ENCODE data around the gene NPAS3. TPM values are rescaled to one million over a fixed set of nuclear protein-coding genes. Genes with fewer than 3 reads are reported as not detected.

The NPAS3 gene
- polyA plus RNA-seq, 2 of the 4 experiments (the other 2 are of a cell fraction) = not detected

GRCh38 chr14:33315721-33316120 is 377.0 kb downstream of the NPAS3 start:
- CTCF ChIA-PET = no interaction called here

GRCh38 chr14:33317675-33318074 is 379.0 kb downstream of the NPAS3 start:
- TF ChIP-seq ZC3H11A (IDR thresholded peaks at IDR 0.05) (no peak), JUN (IDR thresholded peaks at IDR 0.05) (no peak), ZSCAN20 (CRISPR knock-in tag; IDR thresholded peaks at IDR 0.05) (no peak), RARB (CRISPR knock-in tag; IDR thresholded peaks at IDR 0.05) (no peak), FOXS1 (CRISPR knock-in tag; IDR thresholded peaks at IDR 0.05) (no peak), FOSB (CRISPR knock-in tag; IDR thresholded peaks at IDR 0.05) (no peak), SMC3 (IDR thresholded peaks at IDR 0.05) (no peak), HOXB13 (CRISPR knock-in tag; IDR thresholded peaks at IDR 0.05; ENCODE audit: low read depth) (no peak), FOSL2 (IDR thresholded peaks at IDR 0.05) (no peak), FOSL2 (CRISPR knock-in tag; IDR thresholded peaks at IDR 0.05) (no peak), KDM1A (IDR thresholded peaks at IDR 0.05; ENCODE audit: low read depth) (no peak)
- TF ChIP-seq, protein P1, sequence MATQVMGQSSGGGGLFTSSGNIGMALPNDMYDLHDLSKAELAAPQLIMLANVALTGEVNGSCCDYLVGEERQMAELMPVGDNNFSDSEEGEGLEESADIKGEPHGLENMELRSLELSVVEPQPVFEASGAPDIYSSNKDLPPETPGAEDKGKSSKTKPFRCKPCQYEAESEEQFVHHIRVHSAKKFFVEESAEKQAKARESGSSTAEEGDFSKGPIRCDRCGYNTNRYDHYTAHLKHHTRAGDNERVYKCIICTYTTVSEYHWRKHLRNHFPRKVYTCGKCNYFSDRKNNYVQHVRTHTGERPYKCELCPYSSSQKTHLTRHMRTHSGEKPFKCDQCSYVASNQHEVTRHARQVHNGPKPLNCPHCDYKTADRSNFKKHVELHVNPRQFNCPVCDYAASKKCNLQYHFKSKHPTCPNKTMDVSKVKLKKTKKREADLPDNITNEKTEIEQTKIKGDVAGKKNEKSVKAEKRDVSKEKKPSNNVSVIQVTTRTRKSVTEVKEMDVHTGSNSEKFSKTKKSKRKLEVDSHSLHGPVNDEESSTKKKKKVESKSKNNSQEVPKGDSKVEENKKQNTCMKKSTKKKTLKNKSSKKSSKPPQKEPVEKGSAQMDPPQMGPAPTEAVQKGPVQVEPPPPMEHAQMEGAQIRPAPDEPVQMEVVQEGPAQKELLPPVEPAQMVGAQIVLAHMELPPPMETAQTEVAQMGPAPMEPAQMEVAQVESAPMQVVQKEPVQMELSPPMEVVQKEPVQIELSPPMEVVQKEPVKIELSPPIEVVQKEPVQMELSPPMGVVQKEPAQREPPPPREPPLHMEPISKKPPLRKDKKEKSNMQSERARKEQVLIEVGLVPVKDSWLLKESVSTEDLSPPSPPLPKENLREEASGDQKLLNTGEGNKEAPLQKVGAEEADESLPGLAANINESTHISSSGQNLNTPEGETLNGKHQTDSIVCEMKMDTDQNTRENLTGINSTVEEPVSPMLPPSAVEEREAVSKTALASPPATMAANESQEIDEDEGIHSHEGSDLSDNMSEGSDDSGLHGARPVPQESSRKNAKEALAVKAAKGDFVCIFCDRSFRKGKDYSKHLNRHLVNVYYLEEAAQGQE (IDR thresholded peaks at IDR 0.05) = no peak
- Histone ChIP-seq H3K27ac (no peak overlapping the region), H3K4me1 (no peaks in the 10 kb centered on the region), H3K4me3 (no peak overlapping the region), H3K4me2 (no peak overlapping the region), H3K9me3 (no peaks in the 10 kb centered on the region)
- ChIA-PET CTCF (no interaction called here), POLR2A (no interaction called here)
- ATAC-seq (no peak), FAIRE-seq (no peak), DNase-seq (ENCODE audit: low read depth in 1 of 2, low spot score in 1 of 2) (no peak)
- WGBS (ENCODE audit: missing lambda C conversion rate) = 11% methylated on average over 5 of the region's 5 CpGs

More at GRCh38 chr14:33315721-33316120, 377.0 kb downstream of the NPAS3 start:
- Histone ChIP-seq H3K4me3 (no peak overlapping the region), H3K9me3 (no peaks in the 10 kb centered on the region), H3K4me2 (no peak overlapping the region), H3K27ac (no peak overlapping the region), H3K4me1 (no peaks in the 10 kb centered on the region)
- ATAC-seq (no peak), DNase-seq (ENCODE audit: low read depth in 1 of 2, low spot score in 1 of 2) (no peak), FAIRE-seq (no peak)
- POLR2A ChIA-PET = no interaction called here
- TF ChIP-seq MYC (IDR thresholded peaks at IDR 0.05; ENCODE audit: borderline replicate concordance, low read length) (no peak), NR3C1 (IDR thresholded peaks at IDR 0.05) (no peak), ESRRA (IDR thresholded peaks at IDR 0.05; ENCODE audit: borderline replicate concordance, low read length) (no peak), TFCP2L1 (CRISPR knock-in tag; IDR thresholded peaks at IDR 0.05) (no peak), SREBF2 (IDR thresholded peaks at IDR 0.05) (no peak), ZSCAN20 (CRISPR knock-in tag; IDR thresholded peaks at IDR 0.05) (no peak), HDAC2 (IDR thresholded peaks at IDR 0.05) (no peak), CEBPB (IDR thresholded peaks at IDR 0.05) (no peak), CBX2 (IDR thresholded peaks at IDR 0.05; ENCODE audit: borderline replicate concordance, low read depth) (no peak), EP300 (IDR thresholded peaks at IDR 0.05) (no peak), ZNF302 (CRISPR knock-in tag; IDR thresholded peaks at IDR 0.05) (no peak)
- 6% methylated on average over 2 of the region's 2 CpGs for WGBS (ENCODE audit: missing lambda C conversion rate)

GRCh38 chr14:33323979-33324378 is 385.3 kb downstream of the NPAS3 start:
- Histone ChIP-seq H3K4me2 (no peak overlapping the region), H3K9me3 (no peaks in the 10 kb centered on the region), H3K27ac (no peak overlapping the region), H3K4me3 (no peak overlapping the region), H3K4me1 (no peaks in the 10 kb centered on the region)
- 32% methylated on average over 7 of the region's 7 CpGs for WGBS (ENCODE audit: missing lambda C conversion rate)
- TF ChIP-seq MAFK (IDR thresholded peaks at IDR 0.05; ENCODE audit: partially characterized antibody) (no peak), EP300 (IDR thresholded peaks at IDR 0.05) (no peak), FOSL2 (IDR thresholded peaks at IDR 0.05) (no peak), FOSL2 (CRISPR knock-in tag; IDR thresholded peaks at IDR 0.05) (no peak), CEBPB (IDR thresholded peaks at IDR 0.05) (no peak), CHD2 (IDR thresholded peaks at IDR 0.05; ENCODE audit: low read length, partially characterized antibody) (no peak), MAX (IDR thresholded peaks at IDR 0.05) (no peak), SREBF2 (IDR thresholded peaks at IDR 0.05) (no peak), NR3C1 (IDR thresholded peaks at IDR 0.05) (no peak), CBX8 (IDR thresholded peaks at IDR 0.05) (no peak), NPAS2 (CRISPR knock-in tag; IDR thresholded peaks at IDR 0.05; ENCODE audit: borderline replicate concordance) (no peak), HOXB5 (CRISPR knock-in tag; IDR thresholded peaks at IDR 0.05) (no peak), FOXS1 (CRISPR knock-in tag; IDR thresholded peaks at IDR 0.05) (no peak), BCL3 (IDR thresholded peaks at IDR 0.05) (no peak)
- TF ChIP-seq, protein P2, sequence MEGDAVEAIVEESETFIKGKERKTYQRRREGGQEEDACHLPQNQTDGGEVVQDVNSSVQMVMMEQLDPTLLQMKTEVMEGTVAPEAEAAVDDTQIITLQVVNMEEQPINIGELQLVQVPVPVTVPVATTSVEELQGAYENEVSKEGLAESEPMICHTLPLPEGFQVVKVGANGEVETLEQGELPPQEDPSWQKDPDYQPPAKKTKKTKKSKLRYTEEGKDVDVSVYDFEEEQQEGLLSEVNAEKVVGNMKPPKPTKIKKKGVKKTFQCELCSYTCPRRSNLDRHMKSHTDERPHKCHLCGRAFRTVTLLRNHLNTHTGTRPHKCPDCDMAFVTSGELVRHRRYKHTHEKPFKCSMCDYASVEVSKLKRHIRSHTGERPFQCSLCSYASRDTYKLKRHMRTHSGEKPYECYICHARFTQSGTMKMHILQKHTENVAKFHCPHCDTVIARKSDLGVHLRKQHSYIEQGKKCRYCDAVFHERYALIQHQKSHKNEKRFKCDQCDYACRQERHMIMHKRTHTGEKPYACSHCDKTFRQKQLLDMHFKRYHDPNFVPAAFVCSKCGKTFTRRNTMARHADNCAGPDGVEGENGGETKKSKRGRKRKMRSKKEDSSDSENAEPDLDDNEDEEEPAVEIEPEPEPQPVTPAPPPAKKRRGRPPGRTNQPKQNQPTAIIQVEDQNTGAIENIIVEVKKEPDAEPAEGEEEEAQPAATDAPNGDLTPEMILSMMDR (IDR thresholded peaks at IDR 0.05) = no peak
- DNase-seq (ENCODE audit: low read depth in 1 of 2, low spot score in 1 of 2) (no peak), FAIRE-seq (no peak), ATAC-seq (no peak)
- POLR2A ChIA-PET = no interaction called here
- CTCF ChIA-PET = interaction anchor here (0.8 kb wide), 1 partner anchor 17 kb away, joined by 3 read pairs; no protein-coding TSS in a partner anchor

Measured in A549 (cell line).